Activated CD4-positive, alpha-beta T cell treated with anti-CD3 and anti-CD28 coated beads, Interleukin-2, amount 50 U/mL, for 1 hour (primary cell): ENCODE data around the gene ALCAM.
"Not testable (repeated sequence)": the region's sequence is repeated elsewhere in the genome, so short reads cannot be mapped to it uniquely, and the experiment has no call there.

Experiments used
- DNase-seq: peaks from one replicate; pipeline ENCODE4 v3.0.0-alpha.2; 2020

ALCAM gene

DNA sequence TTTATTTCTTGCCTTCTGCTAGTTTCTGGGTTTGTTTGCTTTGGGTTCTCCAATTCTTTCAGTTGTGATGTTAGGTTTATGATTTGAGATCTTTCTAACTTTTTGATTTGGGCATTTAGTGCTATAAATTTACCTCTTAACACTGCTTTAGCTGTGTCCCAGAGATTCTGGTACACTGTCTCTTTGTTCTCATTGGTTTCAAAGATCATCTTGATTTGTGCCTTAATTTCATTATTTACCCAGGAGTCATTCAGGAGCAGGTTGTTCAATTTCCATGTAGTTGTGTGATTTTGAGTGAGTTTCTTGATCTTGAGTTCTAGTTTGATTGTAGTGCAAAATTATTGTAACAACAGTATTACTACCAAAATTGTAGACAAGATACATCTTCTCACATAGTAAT is 25.9 kb downstream of the ALCAM start:
- not testable (repeated sequence) for DNase-seq

DNA sequence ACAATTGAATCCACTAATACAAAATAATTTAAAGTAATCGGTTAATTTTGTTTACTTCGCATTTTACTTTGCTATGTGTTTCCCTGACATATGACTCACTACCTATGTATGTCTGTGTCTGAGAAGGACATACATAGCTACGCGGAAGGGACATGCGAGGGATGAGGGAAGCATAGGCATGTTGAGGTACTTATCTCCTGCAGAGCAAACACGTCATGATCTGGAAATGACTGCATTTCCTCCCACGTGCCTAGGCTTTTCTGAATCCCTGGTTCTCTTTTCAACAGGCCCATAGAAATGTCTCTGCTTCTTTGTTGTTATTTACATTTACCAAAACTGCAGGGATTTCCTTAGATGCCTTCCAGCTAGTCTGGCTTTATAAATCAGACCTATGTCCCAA is 27.5 kb downstream of the ALCAM start:
- no peak for DNase-seq

DNA sequence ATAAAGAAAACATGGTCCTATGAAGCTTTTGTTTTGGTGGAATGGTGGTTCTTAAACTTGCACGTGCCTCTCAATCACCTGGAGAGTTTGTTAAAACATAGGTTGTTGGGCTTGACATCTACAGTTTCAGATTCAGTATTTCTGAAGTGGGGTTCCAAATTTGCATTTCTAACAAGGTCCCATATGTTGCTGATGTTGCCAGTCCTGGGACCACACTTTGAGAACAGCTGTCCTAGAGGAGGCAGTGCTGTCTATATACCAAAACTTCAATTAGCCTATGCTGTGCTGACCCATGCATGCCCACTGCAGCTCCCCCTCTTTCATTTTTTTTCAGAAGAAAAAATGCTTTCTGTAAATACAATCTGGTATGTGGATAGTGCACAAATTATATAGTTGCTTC is 31.3 kb downstream of the ALCAM start:
- DNase-seq, result no peak

DNA sequence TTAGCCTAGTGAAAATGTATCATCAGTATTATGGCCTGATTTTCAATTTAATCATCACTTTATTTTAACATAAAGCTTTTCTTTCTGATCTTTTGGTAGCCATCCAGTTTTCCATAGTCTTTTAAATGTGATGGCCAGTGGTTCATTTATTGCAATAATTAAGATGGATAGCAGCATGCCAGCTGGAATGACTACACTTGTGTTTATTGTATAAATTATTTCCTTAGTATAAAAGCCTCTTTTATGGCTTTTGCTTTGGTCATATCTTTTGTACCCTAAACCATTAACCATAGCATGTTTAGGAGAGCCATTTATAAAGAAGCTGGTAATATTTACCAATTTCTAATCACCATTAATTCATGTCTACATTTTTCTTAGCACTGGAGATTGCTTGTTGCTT is 31.7 kb downstream of the ALCAM start:
- no peak for DNase-seq

DNA sequence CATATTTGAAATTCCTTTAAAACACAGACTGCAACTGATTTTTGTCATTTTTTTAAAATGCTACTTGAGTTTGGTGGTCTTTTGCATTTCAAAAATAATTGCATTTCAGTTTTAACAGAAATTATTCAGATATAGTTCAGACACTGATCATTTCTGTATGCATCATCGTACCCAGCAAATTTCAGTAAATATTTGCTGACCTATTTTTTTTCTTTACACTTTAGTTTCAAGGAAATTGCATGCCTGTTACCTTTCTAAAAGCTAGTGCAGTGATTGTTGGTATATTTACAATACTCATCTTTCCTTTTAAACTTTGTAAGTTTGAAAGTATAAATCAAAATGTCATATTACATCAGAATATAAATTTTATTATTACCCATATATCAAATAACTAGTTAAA is 32.4 kb downstream of the ALCAM start:
- DNase-seq, result no peak

DNA sequence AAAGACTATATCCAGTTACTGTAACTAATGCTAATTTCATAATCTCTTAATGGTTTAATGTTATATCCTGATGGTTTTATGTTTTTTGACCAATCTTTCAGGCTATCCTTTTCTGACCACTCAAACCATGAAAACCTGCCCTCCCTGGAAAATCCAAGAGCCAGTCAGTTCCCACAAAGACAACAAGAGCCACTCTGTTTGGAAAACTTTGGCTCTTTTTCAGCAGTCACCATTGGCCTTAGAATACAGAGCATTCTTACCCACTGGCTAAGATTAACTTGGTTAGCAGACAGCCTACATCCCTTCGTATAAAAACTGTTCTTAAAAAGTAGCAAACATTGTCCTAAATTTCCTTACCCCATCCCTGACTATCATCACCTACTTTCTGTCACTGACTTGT is 32.9 kb downstream of the ALCAM start:
- DNase-seq, result no peak

- DNase-seq, result no peak
These were observed 34.5 kb downstream of the ALCAM start for GRCh38 chr3:105401254-105401653.

DNA sequence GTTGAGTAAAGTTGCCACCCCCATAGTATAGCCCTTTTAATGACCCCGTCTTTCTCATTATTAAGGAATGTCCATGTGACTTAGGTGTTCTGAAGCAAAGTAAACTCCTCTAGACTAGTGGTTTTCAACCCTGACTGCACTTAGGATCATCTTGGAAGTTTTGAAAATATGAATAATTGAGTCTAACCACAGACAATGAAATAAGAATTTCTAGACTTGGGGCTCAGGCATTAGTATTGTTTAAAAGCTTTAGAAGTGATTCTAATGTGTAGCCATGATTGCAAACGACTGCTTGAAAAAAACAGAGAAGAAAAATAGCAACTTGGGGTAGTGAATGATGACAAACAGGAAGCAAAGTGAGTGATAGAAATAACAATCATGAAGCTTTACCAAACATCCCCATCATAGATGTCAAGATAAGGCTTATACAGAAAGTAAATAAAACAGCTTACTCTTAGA is 35.0 kb downstream of the ALCAM start:
- no peak for DNase-seq

- no peak for DNase-seq
These were observed 35.6 kb downstream of the ALCAM start for GRCh38 chr3:105402287-105402801.

DNA sequence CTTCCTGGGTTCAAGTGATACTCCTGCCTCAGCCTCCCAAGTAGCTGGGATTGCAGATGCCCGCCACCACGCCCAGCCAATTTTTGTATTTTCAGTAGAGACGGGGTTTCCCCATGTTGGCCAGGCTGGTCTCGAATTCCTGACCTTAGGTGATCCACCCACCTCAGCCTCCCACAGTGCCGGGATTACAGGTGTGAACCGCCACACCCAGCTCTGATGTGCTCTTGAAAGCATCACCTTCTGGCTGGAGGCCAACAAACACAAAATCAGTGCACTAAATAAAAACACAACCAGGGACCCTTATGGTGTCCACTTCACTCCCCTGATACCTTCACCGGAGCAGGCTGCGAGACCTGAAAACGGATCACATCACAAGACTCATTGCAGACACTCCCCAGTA is 36.3 kb downstream of the ALCAM start:
- not testable (repeated sequence) for DNase-seq

- DNase-seq, result no peak
These were observed 39.6 kb downstream of the ALCAM start for GRCh38 chr3:105406268-105406667.

DNA sequence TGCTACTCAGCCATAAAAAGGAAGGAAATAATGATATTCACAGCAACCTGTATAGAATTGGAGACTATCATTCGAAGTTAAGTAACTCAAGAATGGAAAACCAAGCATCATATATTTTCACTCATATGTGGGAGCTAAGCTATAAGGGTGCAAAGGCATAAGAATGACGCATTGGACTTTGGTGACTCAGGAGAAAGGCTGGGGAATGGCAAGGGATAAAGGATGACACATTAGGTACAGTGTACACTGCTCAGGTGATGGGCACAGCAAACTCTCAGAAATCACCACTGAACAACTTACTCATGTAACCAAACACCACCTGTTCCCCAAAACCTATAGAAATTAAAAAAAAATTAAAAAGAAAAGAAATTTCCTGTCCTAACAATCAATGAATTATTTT is 42.7 kb downstream of the ALCAM start:
- no peak for DNase-seq

GRCh38 chr3:105413343-105413887 is 46.7 kb downstream of the ALCAM start:
- DNase-seq, result no peak

DNA sequence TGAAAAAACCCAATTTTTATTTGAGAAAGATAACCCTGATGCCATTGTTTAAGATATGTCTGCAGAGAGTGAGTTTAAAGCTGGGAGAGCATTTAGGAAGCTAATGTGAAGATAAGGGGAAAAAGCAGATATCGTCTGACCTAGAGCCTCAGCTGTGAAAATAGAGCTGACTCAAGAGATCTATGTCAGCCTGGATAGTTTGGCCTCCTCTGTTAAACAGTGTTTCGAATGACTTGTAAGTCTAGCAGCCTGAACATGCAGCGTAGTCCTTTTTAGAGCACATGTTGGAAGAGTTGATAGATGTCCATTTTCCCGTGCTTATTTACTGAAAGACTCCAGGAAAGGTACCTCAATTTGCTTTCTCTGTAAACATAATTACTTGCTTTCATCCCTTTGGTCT is 48.1 kb downstream of the ALCAM start:
- DNase-seq, result no peak

DNA sequence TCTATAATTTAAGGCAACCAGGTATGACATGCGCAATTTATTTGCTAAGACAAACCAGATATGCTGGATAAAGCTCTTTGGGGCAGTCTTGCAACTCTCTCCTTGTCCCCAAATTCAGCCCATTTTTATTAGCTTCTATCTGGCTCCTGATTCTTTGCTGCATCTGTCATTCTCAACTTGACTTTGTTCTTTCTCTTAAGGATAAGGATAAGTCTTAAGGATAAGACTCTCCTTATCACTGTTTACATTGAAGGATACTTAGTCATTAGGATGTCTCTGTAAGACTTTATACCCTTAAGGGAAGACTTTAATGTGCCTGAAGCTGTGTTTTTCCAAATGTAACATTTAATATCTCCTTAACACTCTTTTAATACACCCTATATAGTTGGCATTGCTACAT is 49.2 kb downstream of the ALCAM start:
- no peak for DNase-seq

- no peak for DNase-seq
These were observed 51.0 kb downstream of the ALCAM start for GRCh38 chr3:105417525-105418289.

DNA sequence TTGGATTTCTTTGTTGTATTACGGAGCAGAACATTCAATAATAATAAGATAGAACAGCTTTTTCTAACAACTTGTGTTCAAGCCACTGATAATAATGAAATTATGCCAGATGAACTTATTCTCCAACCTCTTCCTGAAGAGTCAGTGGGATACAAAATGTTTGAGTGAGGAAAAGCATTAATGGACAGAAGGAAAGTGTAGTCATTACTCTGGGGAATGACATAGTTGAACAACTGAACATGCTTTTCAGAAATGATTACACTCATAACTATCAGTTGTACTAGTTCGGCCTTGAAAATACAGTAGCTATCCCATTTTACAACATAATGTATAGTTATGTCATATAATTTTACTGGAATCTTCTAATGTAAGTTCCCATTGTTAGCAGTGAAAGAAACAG is 55.9 kb downstream of the ALCAM start:
- DNase-seq, result no peak

GRCh38 chr3:105423397-105423796 is 56.7 kb downstream of the ALCAM start:
- DNase-seq, result no peak

DNA sequence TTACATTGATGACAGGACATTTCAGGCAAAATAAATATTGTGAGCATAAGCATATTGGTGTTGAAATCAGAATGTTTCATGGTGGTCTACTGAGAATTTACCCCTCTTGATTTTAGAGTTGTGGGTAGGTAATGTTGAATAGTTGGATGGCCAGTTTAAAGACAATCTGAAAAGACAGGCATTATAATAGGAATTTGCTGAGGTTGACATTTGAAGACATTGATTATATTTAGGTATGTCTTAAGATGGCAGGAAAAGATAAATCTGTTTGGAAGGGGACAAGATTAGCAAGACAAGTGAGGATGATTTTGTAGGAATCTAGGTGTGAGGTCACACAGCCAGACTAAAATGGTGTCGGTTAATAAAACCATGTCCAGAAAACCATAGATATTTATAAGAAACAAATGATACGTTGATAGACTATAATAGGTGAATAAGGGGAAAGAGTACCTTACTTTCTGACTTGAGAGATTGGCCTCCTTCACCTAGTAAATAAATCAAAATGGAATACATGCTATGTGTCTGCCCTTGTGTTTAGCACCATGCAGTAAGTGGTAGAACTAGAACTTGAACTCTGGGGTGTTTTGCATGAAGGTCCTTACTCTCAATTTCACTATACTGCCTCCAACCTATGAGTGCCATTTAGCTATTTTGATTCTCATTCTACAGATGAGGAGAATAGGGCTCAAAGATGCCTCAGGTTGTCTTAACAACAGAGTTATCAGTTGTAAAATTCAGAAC is 57.9 kb downstream of the ALCAM start:
- DNase-seq, result no peak

GRCh38 chr3:105425153-105425502 is 58.4 kb downstream of the ALCAM start:
- no peak for DNase-seq

DNA sequence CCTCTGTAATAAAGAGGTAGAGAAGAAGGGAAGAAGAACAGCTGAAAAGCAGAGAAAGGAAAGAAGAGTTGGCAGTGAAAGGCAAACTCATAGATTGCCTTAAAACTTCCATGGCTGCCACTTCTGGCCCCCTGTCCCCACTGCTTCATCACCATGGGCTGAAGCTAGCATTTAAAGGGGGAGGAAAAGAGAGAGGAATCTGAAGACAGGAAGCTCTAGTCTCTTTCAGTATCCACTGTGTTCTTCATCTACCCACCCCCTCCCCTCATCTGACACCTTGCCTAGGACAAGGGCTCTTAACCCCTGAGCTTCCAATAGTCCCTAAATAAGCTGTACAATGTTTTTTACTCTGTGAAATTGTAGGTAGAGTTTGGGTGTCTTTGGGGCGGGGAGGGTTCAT is 60.6 kb downstream of the ALCAM start:
- DNase-seq, result no peak

GRCh38 chr3:105429034-105429762 is 62.5 kb downstream of the ALCAM start:
- DNase-seq, result no peak

DNA sequence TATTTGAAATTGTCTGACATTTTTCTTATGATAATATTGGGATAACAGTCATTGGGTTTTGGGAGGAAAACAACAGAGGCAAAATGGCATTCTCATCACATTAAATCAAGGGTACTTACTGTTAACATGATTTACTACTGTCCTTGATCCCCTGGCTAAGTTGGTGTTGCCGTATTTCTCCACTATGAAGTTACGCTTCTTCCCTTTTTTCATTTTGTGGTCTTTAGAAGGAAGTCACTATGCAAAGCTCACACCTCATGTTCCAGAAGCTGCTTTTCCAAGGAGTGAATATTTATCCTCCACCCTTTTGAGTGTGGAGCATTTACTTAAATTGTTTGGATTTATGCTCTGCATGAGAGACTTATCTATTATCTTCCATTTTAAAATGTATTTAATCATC is 63.7 kb downstream of the ALCAM start:
- DNase-seq, result no peak
